Measurements from ENCODE around the gene PDZD2.

GRCh38 chr5:32132757-32133156 lies 493.8 kb downstream of the PDZD2 start:
- TF ChIP-seq, protein P1, sequence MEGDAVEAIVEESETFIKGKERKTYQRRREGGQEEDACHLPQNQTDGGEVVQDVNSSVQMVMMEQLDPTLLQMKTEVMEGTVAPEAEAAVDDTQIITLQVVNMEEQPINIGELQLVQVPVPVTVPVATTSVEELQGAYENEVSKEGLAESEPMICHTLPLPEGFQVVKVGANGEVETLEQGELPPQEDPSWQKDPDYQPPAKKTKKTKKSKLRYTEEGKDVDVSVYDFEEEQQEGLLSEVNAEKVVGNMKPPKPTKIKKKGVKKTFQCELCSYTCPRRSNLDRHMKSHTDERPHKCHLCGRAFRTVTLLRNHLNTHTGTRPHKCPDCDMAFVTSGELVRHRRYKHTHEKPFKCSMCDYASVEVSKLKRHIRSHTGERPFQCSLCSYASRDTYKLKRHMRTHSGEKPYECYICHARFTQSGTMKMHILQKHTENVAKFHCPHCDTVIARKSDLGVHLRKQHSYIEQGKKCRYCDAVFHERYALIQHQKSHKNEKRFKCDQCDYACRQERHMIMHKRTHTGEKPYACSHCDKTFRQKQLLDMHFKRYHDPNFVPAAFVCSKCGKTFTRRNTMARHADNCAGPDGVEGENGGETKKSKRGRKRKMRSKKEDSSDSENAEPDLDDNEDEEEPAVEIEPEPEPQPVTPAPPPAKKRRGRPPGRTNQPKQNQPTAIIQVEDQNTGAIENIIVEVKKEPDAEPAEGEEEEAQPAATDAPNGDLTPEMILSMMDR (IDR thresholded peaks at IDR 0.05) = no peak
- TF ChIP-seq POLR2A (IDR thresholded peaks at IDR 0.05) (no peak), POLR2AphosphoS5 (IDR thresholded peaks at IDR 0.05) (no peak)

Data from sigmoid colon (tissue), 4 donors.